ENCODE measurements around the gene ASTN2.

ASTN2 gene

GRCh38 chr9:117414220-117414905 lies 494 bp downstream of the ASTN2 start:
- peak in 1 of 2 donors; percentile 17 for ATAC-seq

GRCh38 chr9:117413346-117414219 lies 1.3 kb downstream of the ASTN2 start:
- no peak for ATAC-seq

DNA sequence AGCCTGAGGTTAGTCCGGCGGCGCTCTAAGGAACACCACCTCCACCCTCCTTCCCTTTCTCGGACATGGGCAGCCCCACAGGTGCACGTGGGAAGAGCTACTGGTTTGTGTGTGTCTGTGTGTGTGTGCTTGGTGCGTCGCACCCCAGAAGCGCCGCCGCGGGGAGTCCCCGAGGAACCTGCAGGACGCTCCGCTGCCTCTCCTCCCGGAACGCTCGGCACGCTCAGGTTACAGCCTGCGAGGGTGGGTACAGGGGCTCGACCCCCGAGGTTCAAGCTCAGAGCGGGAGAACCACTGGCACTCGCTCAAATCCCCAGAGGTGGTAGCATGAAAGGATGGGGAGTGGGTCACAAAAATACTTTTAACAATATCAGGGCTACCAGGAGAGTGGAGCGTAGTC lies 2.0 kb downstream of the ASTN2 start:
- no peak for ATAC-seq

- no peak for ATAC-seq
Observed at GRCh38 chr9:117412006-117412715, 2.7 kb downstream of the ASTN2 start.

- no peak for ATAC-seq
Observed at GRCh38 chr9:117411547-117411946, 3.3 kb downstream of the ASTN2 start.

DNA sequence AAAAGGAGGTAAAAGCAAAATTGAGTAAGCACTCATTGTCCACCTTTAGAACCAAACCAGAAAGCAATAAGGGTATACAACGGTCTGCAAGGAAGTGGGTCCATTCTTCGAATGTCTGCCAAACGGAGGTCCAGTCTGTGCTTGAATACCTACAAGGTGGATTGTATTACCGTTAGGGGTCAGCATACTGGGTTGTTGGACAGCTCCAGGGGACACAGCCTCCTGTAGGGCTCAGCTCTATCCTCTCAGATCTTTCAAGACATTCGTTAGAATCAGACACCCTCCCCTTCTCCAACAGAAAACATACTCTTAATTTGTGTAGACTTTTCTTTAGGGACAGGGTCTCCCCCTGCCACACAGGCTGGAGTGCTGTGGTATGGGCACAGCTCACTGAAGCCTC lies 5.5 kb downstream of the ASTN2 start:
- ATAC-seq = no peak

DNA sequence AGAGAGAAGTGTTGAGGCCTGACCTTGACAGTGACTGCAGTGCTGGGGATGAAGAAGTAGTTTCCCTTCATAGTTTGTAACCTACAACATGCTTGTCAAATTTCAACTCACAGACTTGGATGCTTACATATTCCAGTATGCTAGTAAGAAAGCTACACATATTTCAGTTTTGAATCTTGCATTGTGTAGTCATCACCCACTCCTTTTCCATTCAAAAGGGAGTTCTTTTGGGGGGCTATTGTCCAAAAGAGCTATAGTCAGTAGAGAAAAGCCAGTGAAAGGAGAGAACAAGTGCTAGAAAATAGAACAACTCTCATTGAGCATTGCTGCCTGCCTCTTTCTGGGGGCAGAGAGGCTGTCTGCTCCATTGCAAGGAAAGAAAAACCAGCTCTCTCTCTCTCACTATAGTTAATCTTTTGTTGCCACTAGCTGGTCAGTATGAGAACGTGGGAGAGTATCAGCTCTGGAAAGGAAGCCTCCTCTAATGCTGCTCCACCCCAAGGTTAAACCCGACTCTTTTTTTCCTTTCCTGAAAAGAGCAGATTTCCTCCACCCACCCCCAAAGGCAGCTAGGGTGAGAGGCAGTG lies 7.3 kb downstream of the ASTN2 start:
- no peak for ATAC-seq

DNA sequence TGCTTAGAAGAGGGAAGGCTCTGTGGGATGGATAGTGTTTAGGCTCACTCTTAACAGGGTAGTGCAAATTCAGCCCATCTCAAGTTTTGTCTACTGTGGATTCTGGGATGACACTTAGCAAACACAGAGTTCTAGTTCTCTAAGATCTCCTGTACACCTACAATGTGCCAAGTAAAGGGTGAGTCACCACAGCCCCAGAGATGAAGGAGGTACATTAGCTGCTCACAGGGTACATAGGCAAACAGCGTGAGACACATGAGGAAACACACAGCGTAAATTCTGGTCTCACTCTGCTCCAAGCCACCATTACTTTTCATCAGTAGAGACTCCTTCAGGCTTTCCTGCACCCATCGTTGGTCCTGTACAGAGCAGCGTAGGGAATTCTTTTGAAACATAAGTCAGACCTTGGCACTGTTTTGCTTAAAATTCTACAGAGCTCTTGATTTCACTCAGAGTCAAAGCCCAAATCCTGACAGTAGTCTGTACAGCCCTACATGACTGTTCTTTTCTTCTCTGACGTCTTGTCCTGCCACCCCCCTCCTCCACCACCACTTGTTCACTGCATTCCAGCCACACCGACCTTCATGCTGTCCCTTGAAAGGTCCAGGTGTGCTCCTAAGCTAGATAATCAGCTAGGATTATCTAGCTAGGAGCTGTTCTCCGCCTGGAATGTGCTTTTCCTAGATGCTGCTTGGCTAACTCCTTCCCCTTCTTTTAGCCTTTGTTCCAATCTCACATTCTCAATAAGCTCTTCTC lies 8.7 kb downstream of the ASTN2 start:
- no peak for ATAC-seq

DNA sequence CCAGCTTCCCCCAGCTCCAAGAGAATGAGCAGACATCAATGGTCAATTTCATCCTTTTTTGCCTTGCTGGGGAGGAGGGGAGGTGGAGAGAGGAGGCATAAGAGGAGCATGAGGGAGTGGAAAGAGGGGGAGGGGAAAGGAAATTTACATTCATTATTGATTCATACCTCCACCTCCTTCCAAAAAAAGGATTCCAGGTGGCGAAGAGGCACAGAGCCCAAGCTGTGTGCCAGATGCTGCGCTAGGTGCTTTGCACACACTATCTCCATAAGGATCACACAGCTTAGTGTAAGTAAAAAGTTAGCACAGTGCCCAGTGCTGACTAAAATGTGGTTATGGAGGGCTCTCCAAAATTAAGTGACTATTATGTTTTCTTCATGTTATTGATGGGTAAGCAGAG lies 11.0 kb downstream of the ASTN2 start:
- ATAC-seq = no peak

DNA sequence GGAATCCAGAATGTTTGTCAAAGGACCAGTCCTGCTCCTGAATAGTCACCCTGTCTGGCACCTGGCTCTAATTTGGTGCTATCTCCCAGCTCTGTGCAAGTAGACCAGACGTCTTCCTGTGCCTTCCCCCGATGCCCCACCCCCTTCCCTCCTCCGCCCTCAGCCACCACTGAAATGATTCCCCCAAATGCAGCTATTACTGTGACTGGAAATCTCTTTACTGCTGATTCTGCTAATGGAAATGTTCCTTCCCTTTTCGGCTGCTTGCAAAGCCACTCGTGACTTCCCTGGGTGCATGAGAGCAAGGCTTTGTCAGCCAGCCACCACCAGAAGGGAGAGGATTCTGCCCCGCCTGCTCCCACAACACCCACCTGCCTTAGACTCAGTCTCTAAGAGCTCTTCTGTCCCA lies 11.4 kb downstream of the ASTN2 start:
- ATAC-seq = no peak

DNA sequence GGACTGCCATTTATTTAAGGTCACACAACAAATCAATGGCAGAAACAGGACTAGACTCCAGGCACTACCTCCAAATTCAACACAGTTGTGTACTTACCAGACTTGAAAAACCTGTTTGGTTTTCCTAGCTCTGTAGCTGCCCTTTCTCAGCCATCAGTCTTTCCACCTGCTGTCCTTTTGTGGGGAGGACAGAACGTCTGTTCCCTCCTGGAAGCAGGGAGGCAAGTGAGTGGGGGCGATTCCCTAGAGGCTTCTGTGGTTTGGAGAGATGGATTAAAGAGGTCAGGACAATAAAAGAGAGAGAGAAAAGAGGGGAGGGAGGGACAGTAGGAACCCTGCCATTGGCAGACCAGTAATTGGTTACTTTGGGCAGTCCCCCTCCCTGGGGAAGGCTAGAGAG lies 14.7 kb downstream of the ASTN2 start:
- ATAC-seq = no peak

DNA sequence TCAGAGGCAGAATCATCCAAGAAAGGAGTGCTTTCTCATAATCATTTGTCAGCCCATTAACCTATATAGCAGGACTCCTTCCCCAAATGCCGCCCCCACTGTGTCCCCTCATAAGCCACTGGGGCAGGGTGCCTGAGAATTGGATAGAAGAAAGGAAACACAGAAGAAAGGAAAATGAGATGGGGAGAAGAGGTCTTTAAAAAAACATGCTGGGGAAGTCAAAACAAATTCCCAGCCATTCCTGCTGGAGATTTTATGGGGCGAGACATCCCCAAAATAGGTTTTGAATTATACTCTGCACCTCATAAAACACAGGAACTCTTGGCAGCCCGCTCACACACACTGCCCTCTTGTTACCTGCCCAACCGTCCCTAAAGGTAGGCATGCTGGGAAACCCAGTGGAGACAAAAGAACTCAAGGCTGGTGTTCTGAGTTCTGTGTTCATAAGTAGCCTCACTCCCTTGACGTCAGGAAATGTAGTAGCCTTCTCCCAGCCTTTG lies 19.7 kb downstream of the ASTN2 start:
- ATAC-seq = no peak

DNA sequence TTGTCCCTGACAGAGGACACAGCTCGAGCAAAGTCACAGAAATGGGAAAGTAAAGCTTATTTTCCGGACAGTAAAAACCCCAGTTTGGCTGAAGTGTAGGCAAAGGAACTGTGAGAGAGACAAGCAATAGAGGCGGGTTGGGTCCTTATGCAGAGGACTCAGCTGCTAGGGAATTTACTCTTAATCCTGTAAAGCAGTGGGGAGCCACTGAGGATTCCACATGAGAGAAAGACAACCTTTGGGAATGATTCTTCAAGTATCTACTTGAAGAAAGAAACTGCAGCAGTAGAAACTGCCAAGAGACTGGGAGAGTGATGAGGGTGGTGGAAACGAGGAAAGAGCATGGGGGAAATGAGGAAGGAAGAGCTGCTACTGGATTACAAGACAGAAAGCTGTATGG lies 20.2 kb downstream of the ASTN2 start:
- ATAC-seq = no peak

- ATAC-seq = no peak
Observed at GRCh38 chr9:117392992-117393391, 21.9 kb downstream of the ASTN2 start.

- no peak for ATAC-seq
Observed at GRCh38 chr9:117387422-117387821, 27.4 kb downstream of the ASTN2 start.

GRCh38 chr9:117379341-117379740 lies 35.5 kb downstream of the ASTN2 start:
- ATAC-seq = no peak

DNA sequence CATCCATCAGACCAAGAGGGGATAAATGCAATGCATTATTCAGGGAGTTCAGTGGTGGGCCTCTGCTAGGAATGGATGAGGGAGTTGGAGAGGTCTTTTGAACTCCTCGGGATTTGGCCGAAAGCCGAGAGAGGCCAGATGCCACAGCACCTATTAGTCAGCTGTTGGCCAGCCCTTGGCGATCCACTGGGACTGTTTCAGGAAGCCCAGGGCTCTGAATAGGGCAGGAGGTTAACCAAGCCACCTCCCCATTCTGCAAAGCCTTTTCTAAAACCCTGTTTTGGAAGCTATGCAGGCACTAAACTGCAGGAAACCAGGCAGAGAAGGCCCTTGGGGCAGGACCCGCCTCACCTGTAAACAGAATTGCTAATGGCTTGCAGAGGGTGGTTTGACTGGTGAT lies 37.8 kb downstream of the ASTN2 start:
- no peak for ATAC-seq

DNA sequence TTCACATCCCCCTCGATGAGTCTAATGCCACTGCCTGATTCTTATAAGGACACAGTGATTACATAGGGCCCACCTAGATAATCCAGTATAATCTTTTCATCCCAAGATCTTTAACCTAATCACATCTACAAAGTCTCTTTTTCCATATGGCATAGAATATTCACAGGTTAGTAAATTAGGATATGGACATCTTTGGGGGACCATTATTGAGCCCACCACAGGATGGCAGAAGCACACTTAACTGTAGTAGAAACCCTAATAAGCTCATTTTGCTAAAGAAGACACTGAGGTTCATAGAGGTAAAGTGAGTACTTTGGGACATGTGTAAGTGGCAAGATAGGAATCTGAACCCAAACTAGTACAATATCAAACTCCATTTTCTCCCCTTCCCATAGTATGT lies 38.9 kb downstream of the ASTN2 start:
- ATAC-seq = no peak

GRCh38 chr9:117374076-117374725 lies 40.7 kb downstream of the ASTN2 start:
- no peak for ATAC-seq

- no peak for ATAC-seq
Observed at GRCh38 chr9:117368684-117369230, 46.1 kb downstream of the ASTN2 start.

DNA sequence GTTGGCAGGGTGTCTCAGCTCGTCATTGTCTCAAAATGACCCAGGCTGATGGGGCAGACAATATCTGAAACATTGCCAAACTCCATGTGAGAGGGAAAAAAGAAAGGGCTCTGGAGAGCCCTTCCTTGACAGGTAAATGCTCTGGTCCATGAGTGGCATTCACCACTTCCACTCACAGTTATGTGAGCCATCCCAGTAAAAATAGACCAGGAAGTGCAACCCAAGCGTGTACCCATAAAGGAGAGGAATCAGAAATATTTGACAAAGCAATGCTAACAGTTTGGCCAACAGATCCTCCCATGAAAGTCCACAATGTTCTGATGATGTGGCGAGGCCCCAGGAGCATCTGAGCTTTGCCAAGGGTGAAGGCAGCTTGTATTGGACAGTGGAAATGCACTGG lies 49.4 kb downstream of the ASTN2 start:
- no peak for ATAC-seq

Measured in activated CD4-positive, CD25-positive, alpha-beta regulatory T cell treated with anti-CD3 and anti-CD28 coated beads, Interleukin-2, amount 50 U/mL, for 24 hours (primary cell).